ENCODE measurements around the gene DAB1. TPM values are rescaled to one million over a fixed set of nuclear protein-coding genes. Genes with fewer than 3 reads are reported as not detected.
A peak's percentile ranks its signal among the peaks of the same experiment; 100 is the strongest.

DAB1 gene
- total RNA-seq, 1 donor from 2014 or later, result 14.0 TPM

DNA sequence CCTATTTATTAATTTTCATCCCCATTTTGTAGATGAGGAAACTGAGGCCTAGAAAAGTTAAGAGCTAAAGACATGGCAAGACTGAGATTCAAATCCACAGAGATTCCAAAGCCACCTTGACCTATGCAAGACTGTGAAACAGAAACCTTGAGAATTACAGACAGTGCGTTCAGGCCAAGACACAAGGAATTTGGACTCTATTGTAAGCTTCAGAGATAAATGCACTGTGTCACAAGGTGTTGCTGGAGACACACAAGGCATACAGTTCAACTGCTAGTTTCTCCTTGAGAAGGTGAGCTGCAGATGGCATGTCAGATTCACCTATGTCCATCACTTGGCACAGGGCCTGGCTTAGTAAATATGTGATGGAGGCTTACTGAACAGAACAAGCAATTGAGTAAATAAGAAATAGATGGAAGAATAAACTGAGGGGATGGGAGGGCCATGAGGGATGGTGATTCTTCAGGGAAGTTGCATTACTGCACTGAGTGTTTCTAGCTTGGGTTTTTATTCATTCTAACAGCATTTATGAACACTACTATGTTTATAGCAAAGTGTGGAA lies 215.0 kb downstream of the DAB1 start:
- H3K36me3 Mint-ChIP-seq (ENCODE audit: low read depth), result no peaks in the 10 kb centered on the region
- H3K27me3 Mint-ChIP-seq (ENCODE audit: low read depth), result no peaks in the 10 kb centered on the region
- H3K4me1 Mint-ChIP-seq, result peaks cover 42% of the 10 kb centered on the region
- H3K27ac Mint-ChIP-seq (ENCODE audit: unreplicated experiment), result no peak overlapping the region
- no peak for DNase-seq (ENCODE audit: low read depth, low spot score)
- TF ChIP-seq, protein P1, sequence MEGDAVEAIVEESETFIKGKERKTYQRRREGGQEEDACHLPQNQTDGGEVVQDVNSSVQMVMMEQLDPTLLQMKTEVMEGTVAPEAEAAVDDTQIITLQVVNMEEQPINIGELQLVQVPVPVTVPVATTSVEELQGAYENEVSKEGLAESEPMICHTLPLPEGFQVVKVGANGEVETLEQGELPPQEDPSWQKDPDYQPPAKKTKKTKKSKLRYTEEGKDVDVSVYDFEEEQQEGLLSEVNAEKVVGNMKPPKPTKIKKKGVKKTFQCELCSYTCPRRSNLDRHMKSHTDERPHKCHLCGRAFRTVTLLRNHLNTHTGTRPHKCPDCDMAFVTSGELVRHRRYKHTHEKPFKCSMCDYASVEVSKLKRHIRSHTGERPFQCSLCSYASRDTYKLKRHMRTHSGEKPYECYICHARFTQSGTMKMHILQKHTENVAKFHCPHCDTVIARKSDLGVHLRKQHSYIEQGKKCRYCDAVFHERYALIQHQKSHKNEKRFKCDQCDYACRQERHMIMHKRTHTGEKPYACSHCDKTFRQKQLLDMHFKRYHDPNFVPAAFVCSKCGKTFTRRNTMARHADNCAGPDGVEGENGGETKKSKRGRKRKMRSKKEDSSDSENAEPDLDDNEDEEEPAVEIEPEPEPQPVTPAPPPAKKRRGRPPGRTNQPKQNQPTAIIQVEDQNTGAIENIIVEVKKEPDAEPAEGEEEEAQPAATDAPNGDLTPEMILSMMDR (conservative IDR thresholded peaks at IDR 0.05), result no peak
- H3K4me3 Mint-ChIP-seq, result no peak overlapping the region
- H3K9me3 Mint-ChIP-seq, result no peaks in the 10 kb centered on the region

DNA sequence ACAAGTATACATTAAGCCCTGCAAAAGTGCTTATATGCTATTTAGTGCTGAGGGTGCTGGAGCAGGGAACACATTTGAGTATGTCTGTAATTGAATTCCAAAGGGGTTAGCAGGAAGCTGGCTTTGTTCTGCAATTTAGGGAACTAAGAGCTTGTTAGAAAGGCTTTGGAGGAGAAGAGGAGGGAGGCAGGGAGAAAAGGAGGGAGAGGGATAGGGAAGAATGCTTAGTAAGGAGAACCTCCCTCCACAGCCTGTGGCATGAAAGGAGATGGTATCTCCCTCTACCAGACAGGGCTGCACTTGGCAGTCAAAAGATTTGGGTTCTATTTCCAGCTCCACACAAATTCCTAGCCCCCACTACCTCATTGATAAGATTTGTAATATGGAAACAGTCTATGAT lies 217.8 kb downstream of the DAB1 start:
- Mint-ChIP-seq H3K27me3 (ENCODE audit: low read depth) (no peaks in the 10 kb centered on the region), H3K27ac (ENCODE audit: unreplicated experiment) (peak overlapping the region; percentile 14), H3K4me3 (no peak overlapping the region), H3K4me1 (peaks cover 29% of the 10 kb centered on the region), H3K9me3 (peaks cover 8% of the 10 kb centered on the region), H3K36me3 (ENCODE audit: low read depth) (no peaks in the 10 kb centered on the region)
- TF ChIP-seq, protein P1 (conservative IDR thresholded peaks at IDR 0.05), result no peak
- no peak for DNase-seq (ENCODE audit: low read depth, low spot score)

DNA sequence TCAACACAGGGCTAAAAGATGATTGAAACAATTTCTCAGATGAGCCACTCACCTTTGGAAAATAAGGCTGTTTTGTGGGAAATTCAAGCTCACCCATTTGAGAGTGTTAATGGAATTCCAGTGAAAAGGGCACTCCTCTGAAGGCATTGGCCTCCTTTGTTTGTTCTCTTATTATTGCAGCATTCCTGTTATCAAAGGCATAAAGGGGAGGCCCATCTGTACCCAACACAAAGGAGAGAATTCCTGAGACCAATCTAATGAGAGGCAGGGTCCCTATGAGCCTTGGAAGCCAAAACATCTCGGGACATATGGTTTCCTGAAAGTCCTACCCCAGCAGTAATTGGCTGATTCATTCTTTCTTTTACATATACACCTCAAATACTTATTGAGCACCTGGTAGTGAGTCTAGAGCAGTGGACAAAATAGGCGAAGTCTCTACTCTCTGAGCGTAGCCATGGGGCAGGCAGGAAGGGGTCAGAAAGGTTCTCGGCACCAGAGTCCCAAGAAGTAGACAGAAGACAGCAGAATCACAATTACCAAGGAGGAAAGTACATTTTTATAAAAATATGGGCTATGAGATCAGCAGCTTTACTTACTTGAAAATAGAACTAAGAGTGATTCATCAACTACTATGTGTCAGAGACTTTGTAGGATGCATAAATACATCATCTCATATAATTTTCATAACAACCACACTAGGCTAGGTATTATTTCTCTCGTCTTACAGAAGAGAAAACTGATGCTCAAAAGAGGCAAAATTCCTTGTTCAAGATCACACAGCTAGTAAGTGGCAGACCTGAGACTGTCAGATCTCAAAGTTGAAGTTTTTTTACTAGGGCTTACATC lies 218.7 kb downstream of the DAB1 start:
- Mint-ChIP-seq H3K9me3 (peaks cover 8% of the 10 kb centered on the region), H3K4me1 (peaks cover 29% of the 10 kb centered on the region), H3K4me3 (peak overlapping the region; percentile 4), H3K36me3 (ENCODE audit: low read depth) (no peaks in the 10 kb centered on the region), H3K27me3 (ENCODE audit: low read depth) (no peaks in the 10 kb centered on the region), H3K27ac (ENCODE audit: unreplicated experiment) (peak overlapping the region; percentile 9)
- no peak for DNase-seq (ENCODE audit: low read depth, low spot score)
- TF ChIP-seq, protein P1 (conservative IDR thresholded peaks at IDR 0.05), result no peak

DNA sequence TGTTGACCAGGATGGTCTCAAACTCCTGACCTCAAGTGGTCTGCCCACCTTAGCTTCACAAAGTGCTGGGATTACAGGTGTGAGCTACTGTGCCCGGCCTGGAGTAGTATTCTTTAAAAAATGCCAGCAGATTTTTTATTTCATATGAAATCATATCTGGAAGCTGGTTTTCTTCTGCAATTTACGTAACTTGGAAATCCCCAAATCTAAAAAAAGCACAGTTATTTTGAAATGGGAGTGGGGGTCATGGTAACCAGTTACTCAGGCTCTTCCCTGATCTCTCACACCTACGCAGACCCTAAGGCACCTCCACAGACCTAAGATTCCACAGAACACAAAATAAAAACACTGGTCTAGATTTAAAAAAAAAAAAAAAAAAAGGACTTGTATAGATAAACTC lies 219.8 kb downstream of the DAB1 start:
- TF ChIP-seq, protein P1 (conservative IDR thresholded peaks at IDR 0.05), result no peak
- peak overlapping the region; percentile 28 for H3K27ac Mint-ChIP-seq (ENCODE audit: unreplicated experiment)
- H3K4me1 Mint-ChIP-seq, result peaks cover 25% of the 10 kb centered on the region
- DNase-seq (ENCODE audit: low read depth, low spot score), result no peak
- H3K9me3 Mint-ChIP-seq, result peaks cover 8% of the 10 kb centered on the region
- no peaks in the 10 kb centered on the region for H3K36me3 Mint-ChIP-seq (ENCODE audit: low read depth)
- no peak overlapping the region for H3K4me3 Mint-ChIP-seq
- H3K27me3 Mint-ChIP-seq (ENCODE audit: low read depth), result no peaks in the 10 kb centered on the region

DNA sequence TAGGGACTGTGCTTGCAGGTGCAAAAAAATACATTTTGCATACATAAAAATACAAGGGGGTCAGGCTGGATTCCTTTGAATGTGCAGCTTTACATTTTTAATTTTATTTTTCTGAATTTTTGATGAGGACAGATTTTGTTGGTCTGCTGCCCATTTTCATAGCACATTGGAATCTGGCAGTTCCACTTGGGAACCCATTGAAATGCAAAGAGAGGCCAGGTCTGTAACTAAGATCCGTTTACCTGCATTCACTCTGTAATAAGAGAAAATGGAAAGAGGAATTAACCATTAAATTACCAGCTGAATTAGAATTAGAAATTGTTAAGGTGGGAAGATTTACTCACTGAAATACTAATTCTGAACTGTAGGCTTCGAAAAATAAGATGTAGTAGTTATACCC lies 221.6 kb downstream of the DAB1 start:
- Mint-ChIP-seq H3K4me3 (no peak overlapping the region), H3K27ac (ENCODE audit: unreplicated experiment) (no peak overlapping the region), H3K27me3 (ENCODE audit: low read depth) (no peaks in the 10 kb centered on the region), H3K36me3 (ENCODE audit: low read depth) (no peaks in the 10 kb centered on the region), H3K4me1 (peaks cover 40% of the 10 kb centered on the region), H3K9me3 (peaks cover 8% of the 10 kb centered on the region)
- TF ChIP-seq, protein P1 (conservative IDR thresholded peaks at IDR 0.05), result no peak
- DNase-seq (ENCODE audit: low read depth, low spot score), result no peak
